ENCODE results near the gene FBN2.

GRCh38 chr5:128551476-128551875, 13.4 kb upstream of the FBN2 start:
- TF ChIP-seq CTCF (IDR thresholded peaks at IDR 0.05) = no peak
- no peak for TF ChIP-seq POLR2A (IDR thresholded peaks at IDR 0.05)
- TF ChIP-seq EP300 (IDR thresholded peaks at IDR 0.05) = no peak
